Measurements from ENCODE around the gene CTIF.

The CTIF gene

GRCh38 chr18:48780201-48780912 is 241.5 kb downstream of the CTIF start:
- no peak for DNase-seq

GRCh38 chr18:48780913-48781162 is 242.0 kb downstream of the CTIF start:
- no peak for DNase-seq

- DNase-seq: no peak
Observed at GRCh38 chr18:48781163-48781987, 242.5 kb downstream of the CTIF start.

GRCh38 chr18:48781988-48782363 is 243.1 kb downstream of the CTIF start:
- DNase-seq: no peak

- DNase-seq: no peak
Observed at GRCh38 chr18:48782381-48782861, 243.6 kb downstream of the CTIF start.

- DNase-seq: no peak
Observed at GRCh38 chr18:48783616-48784520, 245.0 kb downstream of the CTIF start.

- no peak for DNase-seq
Observed at GRCh38 chr18:48784656-48785055, 245.8 kb downstream of the CTIF start.

GRCh38 chr18:48785091-48785614 is 246.3 kb downstream of the CTIF start:
- DNase-seq: no peak

- DNase-seq: no peak
Observed at GRCh38 chr18:48785736-48786454, 247.1 kb downstream of the CTIF start.

- DNase-seq: no peak
Observed at GRCh38 chr18:48786455-48787202, 247.8 kb downstream of the CTIF start.

- no peak for DNase-seq
Observed at GRCh38 chr18:48787203-48788151, 248.6 kb downstream of the CTIF start.

- no peak for DNase-seq
Observed at GRCh38 chr18:48788373-48788772, 249.5 kb downstream of the CTIF start.

- no peak for DNase-seq
Observed at GRCh38 chr18:48789259-48789812, 250.5 kb downstream of the CTIF start.

GRCh38 chr18:48790226-48790863 is 251.5 kb downstream of the CTIF start:
- DNase-seq: no peak

GRCh38 chr18:48790869-48791635 is 252.2 kb downstream of the CTIF start:
- no peak for DNase-seq

- no peak for DNase-seq
Observed at GRCh38 chr18:48791636-48792105, 252.8 kb downstream of the CTIF start.

- DNase-seq: no peak
Observed at GRCh38 chr18:48792141-48792540, 253.3 kb downstream of the CTIF start.

GRCh38 chr18:48792611-48793380 is 254.0 kb downstream of the CTIF start:
- DNase-seq: no peak

All from NCI-H526 treated with DMSO at 0.1 percent for 48 hours (cell line).